K562 (cell line): ENCODE measurements around the gene CABP7. TPM values are rescaled to one million over a fixed set of nuclear protein-coding genes. Genes with fewer than 3 reads are reported as not detected.

Experiments
- ATAC-seq: fragments of 200-7000 bp; cut with Tn5 transposase; 3 replicates; pipeline ENCODE4 v1.9.1; 2020; ENCODE audit warnings: moderate library complexity
- BruUV-seq: library from RNA; stranded (reverse); fragments of 400-500 nt; replicated peaks from 2 replicates; lab custom pipeline; 2021; lab: Mats Ljungman, UMichigan
- CTCF ChIA-PET: fragments of 300-600 bp; formaldehyde crosslinking; extraction: SDS; loops from one replicate; lab custom pipeline; 2021; ENCODE audit warnings: low intra/inter-chr PET ratio; lab: Yijun Ruan, JAX
- POLR2A ChIA-PET: fragments of 300-600, 350-650 bp; sonication (Branson Sonifier 250); formaldehyde crosslinking; extraction: SDS; loops from one replicate; lab custom pipeline; 2021; ENCODE audit warnings: antibody characterized with exemption, inconsistent platforms; lab: Yijun Ruan, JAX
- DNase-seq, 4 experiments: peaks; one replicate each; pipeline versions ENCODE4 v3.0.0 to v3.0.0-alpha.2; 2011 to 2018; ENCODE audit warnings: low spot score in 3 of 4, mixed read lengths in 3 of 4; ENCODE audit errors: extremely low read depth in 1 of 4
- FAIRE-seq: peaks from 2 replicates; lab custom pipeline; 2011; peaks lifted over from hg19 to GRCh38; lab: Jason Lieb, UNC
- H2AFZ ChIP-seq: 2 replicates; pipeline ENCODE4 v1.6.0; 2011; ENCODE audit warnings: low read depth, low read length, control low read depth, inconsistent platforms
- H3K27ac ChIP-seq: fragments of 200-600 bp; 3 replicates; pipeline ENCODE4 v1.8.0; 2011; ENCODE audit warnings: low read depth, mild to moderate bottlenecking, control low read depth, inconsistent platforms, low read length, moderate library complexity, mixed read lengths; ENCODE audit errors: extremely low read depth
- H3K27me3 ChIP-seq, 2 experiments: fragments of 300-600 bp in 1 of 2; 2 replicates in 1 of 2; 3 replicates in 1 of 2; pipeline versions ENCODE4 v1.6.0 to v1.8.0; 2011; ENCODE audit warnings: inconsistent platforms in 2 of 2, low read length in 2 of 2, mild to moderate bottlenecking in 1 of 2, mixed read lengths in 1 of 2, moderate library complexity in 1 of 2; ENCODE audit not compliant: control insufficient read depth in 2 of 2, insufficient read depth in 2 of 2
- H3K36me3 ChIP-seq: fragments of 300-600 bp; 3 replicates; pipeline ENCODE4 v1.8.0; 2011; ENCODE audit warnings: mild to moderate bottlenecking, low read length, inconsistent platforms; ENCODE audit not compliant: control insufficient read depth, insufficient read depth
- H3K4me1 ChIP-seq, 2 experiments: fragments of 200-600 bp in 1 of 2; replicated peaks in 1 of 2; 2 replicates in 1 of 2; 3 replicates in 1 of 2; pipeline versions ENCODE4 v1.5.1 to v1.8.0; 2011; ENCODE audit warnings: inconsistent platforms in 2 of 2, low read length in 2 of 2, mild to moderate bottlenecking in 1 of 2, mixed read lengths in 1 of 2, moderate library complexity in 1 of 2; ENCODE audit not compliant: control insufficient read depth in 2 of 2, insufficient read depth in 2 of 2
- H3K4me2 ChIP-seq: 2 replicates; pipeline ENCODE4 v1.6.1; 2011; ENCODE audit warnings: low read length, control low read depth, inconsistent platforms, mixed read lengths; ENCODE audit not compliant: insufficient read depth
- H3K4me3 ChIP-seq: fragments of 200-600 bp; sonication (generic), shearing (Covaris generic); 2 replicates; pipeline ENCODE4 v1.5.1; 2016; ENCODE audit warnings: control low read depth, inconsistent platforms
- H3K79me2 ChIP-seq: fragments of 200-600 bp; 3 replicates; pipeline ENCODE4 v1.8.0; 2011; ENCODE audit warnings: low read length, inconsistent platforms; ENCODE audit not compliant: control insufficient read depth, insufficient read depth
- H3K9ac ChIP-seq, 2 experiments: 2 replicates each; pipeline versions ENCODE4 v1.6.0 to v1.6.1; 2011; ENCODE audit warnings: low read depth in 2 of 2, low read length in 2 of 2, control low read depth in 1 of 2, inconsistent platforms in 1 of 2, mild to moderate bottlenecking in 1 of 2, mixed read lengths in 1 of 2; ENCODE audit not compliant: insufficient read depth in 1 of 2
- H3K9me1 ChIP-seq: one replicate; pipeline ENCODE4 v1.6.0; 2011; ENCODE audit warnings: inconsistent platforms, mild to moderate bottlenecking, low read length, moderate library complexity; ENCODE audit not compliant: control insufficient read depth, insufficient read depth
- H3K9me3 ChIP-seq: replicated peaks from 2 replicates; pipeline ENCODE4 v1.5.1; 2011; ENCODE audit warnings: low read depth, low read length, inconsistent platforms; ENCODE audit not compliant: control insufficient read depth, insufficient read depth
- H4K20me1 ChIP-seq: replicated peaks from 2 replicates; pipeline ENCODE4 v1.6.1; 2011; ENCODE audit warnings: low read length, inconsistent platforms, mixed read lengths; ENCODE audit not compliant: control insufficient read depth, insufficient read depth
- CBX1 ChIP-seq: sonication (generic); IDR thresholded peaks from 2 replicates; pipeline ENCODE4 v1.6.1; 2016; ENCODE audit warnings: antibody characterized with exemption, low read depth, mild to moderate bottlenecking
- CGGBP1 ChIP-seq: fragments of 250-450 bp; sonication (Bioruptor Pico); IDR thresholded peaks from 2 replicates; pipeline ENCODE4 v1.9.0; 2021; ENCODE audit warnings: mild to moderate bottlenecking
- DDX20 ChIP-seq: fragments of 450-650 bp; IDR thresholded peaks from 2 replicates; pipeline ENCODE4 v1.6.1; 2016; ENCODE audit warnings: missing genetic modification characterization, low read depth, mild to moderate bottlenecking, missing compliant biosample characterization, moderate library complexity
- HBP1 ChIP-seq: fragments of 450-650 bp; formaldehyde crosslinking; IDR thresholded peaks from 2 replicates; pipeline ENCODE4 v1.4.0; 2022; ENCODE audit warnings: missing genetic modification characterization
- HOMEZ ChIP-seq: fragments of 250-450 bp; sonication (Bioruptor Pico); IDR thresholded peaks from 2 replicates; pipeline ENCODE4 v1.4.0; 2020; ENCODE audit warnings: mild to moderate bottlenecking, moderate library complexity
- MEF2D ChIP-seq: conservative IDR thresholded peaks from 2 replicates; pipeline ENCODE4 v1.6.1; 2016; ENCODE audit warnings: low read depth, missing genetic modification characterization, missing compliant biosample characterization
- PTTG1 ChIP-seq: fragments of 450-650 bp; IDR thresholded peaks from 2 replicates; pipeline ENCODE4 v1.6.1; 2016; ENCODE audit warnings: low read depth, mild to moderate bottlenecking, missing genetic modification characterization, missing compliant biosample characterization
- SETDB1 ChIP-seq: IDR thresholded peaks from one replicate; pipeline ENCODE4 v1.6.1; 2012; ENCODE audit warnings: low read length, control low read depth, inconsistent platforms
- SLC30A9 ChIP-seq: fragments of 250-450 bp; sonication (Bioruptor Pico); IDR thresholded peaks from 2 replicates; pipeline ENCODE4 v1.8.0; 2022; ENCODE audit warnings: mild to moderate bottlenecking, moderate library complexity
- ZFP36 ChIP-seq: fragments of 150-350 bp; IDR thresholded peaks from 2 replicates; pipeline ENCODE4 v1.6.1; 2018; ENCODE audit warnings: low read length, low read depth; ENCODE audit not compliant: partially characterized antibody
- ZNF77 ChIP-seq: fragments of 250-450 bp; sonication (Bioruptor Pico); IDR thresholded peaks from 2 replicates; pipeline ENCODE4 v1.5.0; 2020
- ZNF780A ChIP-seq: fragments of 250-450 bp; sonication (Bioruptor Pico); IDR thresholded peaks from 2 replicates; pipeline ENCODE4 v1.5.0; 2021; ENCODE audit warnings: mild to moderate bottlenecking
- WGBS: fragments of 100-300 bp; shearing (Covaris generic); methylation state at CpG from one replicate; pipeline ENCODE4 v1.1.6; 2016; ENCODE audit warnings: low coverage, mixed read lengths; ENCODE audit not compliant: insufficient coverage; ENCODE audit errors: missing lambda C conversion rate; 5-methylcytosine and 5-hydroxymethylcytosine counted together
- in situ Hi-C: fragments of 300-500 bp; cut with MboI; formaldehyde crosslinking; loops from 4 replicates; pipeline ENCODE4 v1.15.0; 2018; ENCODE audit warnings: inconsistent platforms, mixed read lengths
- intact Hi-C: fragments of 100-400 bp; cut with micrococcal nuclease; formaldehyde crosslinking; loops from 2 replicates; pipeline ENCODE4 v1.14.2; 2022
- polyA plus RNA-seq, 8 experiments: library from polyadenylated mRNA; depleted of rRNA in 4 of 8; stranded (reverse) in 5 of 8; unstranded in 3 of 8; fragments of >200 nt; fragmentation: Nextera tagmentation in 2 of 8; fragmentation: Illumina TruSeq in 1 of 8; extraction: Ambion mirVana in 2 of 8; extraction: Trizol in 1 of 8; gene quantifications; 2 replicates each; pipeline versions ENCODE4 v1.2.1 to v1.2.3, GENCODE V29; 2011 to 2014; ENCODE audit warnings: inconsistent platforms in 1 of 8, missing spikeins in 1 of 8
- total RNA-seq, 7 experiments: library from RNA; depleted of rRNA in 6 of 7; stranded (reverse); fragments of >200 nt in 6 of 7; fragmentation: Illumina TruSeq in 2 of 7; extraction: Trizol in 2 of 7; gene quantifications; 2 replicates each; pipeline versions ENCODE4 v1.2.1 to v1.2.3, GENCODE V29; 2011 to 2021; ENCODE audit warnings: low replicate concordance in 1 of 7
- TF ChIP-seq, protein P1 (sequence below), 3 experiments: fragments of 200-800 bp in 1 of 3; fragments of 250-450 bp in 1 of 3; fragments of 450-650 bp in 1 of 3; sonication (Bioruptor Pico) in 1 of 3; sonication (Bioruptor generic) in 1 of 3; formaldehyde crosslinking in 1 of 3; IDR thresholded peaks; 2 replicates each; pipeline versions ENCODE4 v1.6.1 to v1.8.0; 2016 to 2022; ENCODE audit warnings: mild to moderate bottlenecking in 2 of 3, missing genetic modification characterization in 2 of 3, missing compliant biosample characterization in 1 of 3, moderate library complexity in 1 of 3

Gene CABP7
- total and polyA plus RNA-seq, 9 of the 15 experiments (the other 6 are each of a cell fraction or from before 2014, with no cell fraction given), result not detected

GRCh38 chr22:29753808-29754657, 34.2 kb downstream of the CABP7 start:
- in situ Hi-C loops, result no loop called here
- no peak overlapping the region for H3K4me3 ChIP-seq
- no peaks in the 10 kb centered on the region for H3K9me1 ChIP-seq
- no peak for ATAC-seq
- no peaks in the 10 kb centered on the region for H3K9me3 ChIP-seq
- no peak for FAIRE-seq
- H2AFZ ChIP-seq, result no peak overlapping the region
- POLR2A ChIA-PET, result interaction anchor here (0.6 to 1.3 kb wide), 3 partner anchors 12 to 365 kb away, joined by 3 to 6 read pairs (median 4); partner anchors contain the start of gene ZMAT5
- DNase-seq, result no peak
- no TSS peak for BruUV-seq
- WGBS, result 57% methylated on average over 13 of the region's 16 CpGs
- H3K27me3 ChIP-seq, result no peaks in the 10 kb centered on the region
- H3K27ac ChIP-seq, result no peak overlapping the region
- H4K20me1 ChIP-seq, result no peaks in the 10 kb centered on the region
- no peak overlapping the region for H3K4me2 ChIP-seq
- H3K9ac ChIP-seq, result no peak overlapping the region
- intact Hi-C loops, result no loop called here
- no peaks in the 10 kb centered on the region for H3K36me3 ChIP-seq
- no peaks in the 10 kb centered on the region for H3K79me2 ChIP-seq
- peaks cover 0 to 5% of the 10 kb centered on the region in 2 experiments; a peak in 3 of 5 replicates for H3K4me1 ChIP-seq
- CTCF ChIA-PET, result no interaction called here
- TF ChIP-seq DDX20 (tag), result no peak
- no peak for TF ChIP-seq HBP1 (CRISPR knock-in tag)
- TF ChIP-seq MEF2D (tag), result no peak
- TF ChIP-seq HOMEZ, result no peak
- no peak for TF ChIP-seq CBX1
- no peak for TF ChIP-seq ZNF77 (CRISPR knock-in tag)
- no peak for TF ChIP-seq PTTG1 (tag)
- no peak for TF ChIP-seq CGGBP1
- no peak for TF ChIP-seq SETDB1
- no peak for TF ChIP-seq ZFP36
- TF ChIP-seq SLC30A9 (CRISPR knock-in tag), result no peak
- TF ChIP-seq, protein P1, sequence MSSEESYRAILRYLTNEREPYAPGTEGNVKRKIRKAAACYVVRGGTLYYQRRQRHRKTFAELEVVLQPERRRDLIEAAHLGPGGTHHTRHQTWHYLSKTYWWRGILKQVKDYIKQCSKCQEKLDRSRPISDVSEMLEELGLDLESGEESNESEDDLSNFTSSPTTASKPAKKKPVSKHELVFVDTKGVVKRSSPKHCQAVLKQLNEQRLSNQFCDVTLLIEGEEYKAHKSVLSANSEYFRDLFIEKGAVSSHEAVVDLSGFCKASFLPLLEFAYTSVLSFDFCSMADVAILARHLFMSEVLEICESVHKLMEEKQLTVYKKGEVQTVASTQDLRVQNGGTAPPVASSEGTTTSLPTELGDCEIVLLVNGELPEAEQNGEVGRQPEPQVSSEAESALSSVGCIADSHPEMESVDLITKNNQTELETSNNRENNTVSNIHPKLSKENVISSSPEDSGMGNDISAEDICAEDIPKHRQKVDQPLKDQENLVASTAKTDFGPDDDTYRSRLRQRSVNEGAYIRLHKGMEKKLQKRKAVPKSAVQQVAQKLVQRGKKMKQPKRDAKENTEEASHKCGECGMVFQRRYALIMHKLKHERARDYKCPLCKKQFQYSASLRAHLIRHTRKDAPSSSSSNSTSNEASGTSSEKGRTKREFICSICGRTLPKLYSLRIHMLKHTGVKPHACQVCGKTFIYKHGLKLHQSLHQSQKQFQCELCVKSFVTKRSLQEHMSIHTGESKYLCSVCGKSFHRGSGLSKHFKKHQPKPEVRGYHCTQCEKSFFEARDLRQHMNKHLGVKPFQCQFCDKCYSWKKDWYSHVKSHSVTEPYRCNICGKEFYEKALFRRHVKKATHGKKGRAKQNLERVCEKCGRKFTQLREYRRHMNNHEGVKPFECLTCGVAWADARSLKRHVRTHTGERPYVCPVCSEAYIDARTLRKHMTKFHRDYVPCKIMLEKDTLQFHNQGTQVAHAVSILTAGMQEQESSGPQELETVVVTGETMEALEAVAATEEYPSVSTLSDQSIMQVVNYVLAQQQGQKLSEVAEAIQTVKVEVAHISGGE (CRISPR knock-in tag; IDR thresholded peaks at IDR 0.05), result no peak
- no peak for TF ChIP-seq ZNF780A (CRISPR knock-in tag)
